ENCODE measurements around the gene PRND.

- no peak for TF ChIP-seq CTCF (IDR thresholded peaks at IDR 0.05; ENCODE audit: insufficient read depth, low read depth, low read length)
- no peak for TF ChIP-seq EZH2 (IDR thresholded peaks at IDR 0.05; ENCODE audit: insufficient read depth, low read length)
Measured at GRCh38 chr20:4750381-4750780, 28.7 kb downstream of the PRND start.
